ENCODE results near the gene KIF6.

Gene KIF6

DNA sequence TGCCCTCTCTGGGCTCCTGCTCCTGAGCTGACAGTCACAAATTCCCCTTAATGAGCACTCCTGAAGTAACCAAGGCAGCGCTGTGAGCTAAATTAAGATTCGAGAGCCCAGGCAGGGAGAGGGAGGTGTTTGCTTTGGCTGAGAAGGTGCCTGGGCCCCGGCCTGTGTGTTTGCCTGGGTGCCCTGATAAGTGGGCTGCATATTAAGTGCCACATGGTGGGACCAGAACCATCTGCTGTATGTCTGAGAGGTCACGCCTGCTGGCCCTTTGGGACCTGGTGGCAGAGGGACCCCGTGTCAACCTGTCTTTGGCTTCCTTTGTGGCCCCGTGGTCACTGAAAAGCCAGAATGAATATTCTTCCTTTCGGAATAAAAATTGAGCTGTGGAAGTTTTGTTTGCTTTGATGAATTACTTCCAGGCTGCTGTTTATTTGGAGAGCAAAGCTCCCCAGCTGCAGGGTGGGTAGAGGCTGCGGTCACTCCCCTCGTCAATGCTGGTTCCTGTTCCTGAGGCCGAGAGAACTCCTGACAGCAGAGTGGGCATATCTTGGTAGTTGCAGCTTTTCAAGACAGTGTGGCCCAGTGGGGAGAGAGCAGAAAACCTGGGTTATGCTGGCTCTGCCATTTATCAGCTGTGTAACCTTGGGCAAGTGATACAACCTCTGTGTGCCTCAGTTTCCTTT, 385.2 kb downstream of the KIF6 start:
- DNase-seq: no peak

DNA sequence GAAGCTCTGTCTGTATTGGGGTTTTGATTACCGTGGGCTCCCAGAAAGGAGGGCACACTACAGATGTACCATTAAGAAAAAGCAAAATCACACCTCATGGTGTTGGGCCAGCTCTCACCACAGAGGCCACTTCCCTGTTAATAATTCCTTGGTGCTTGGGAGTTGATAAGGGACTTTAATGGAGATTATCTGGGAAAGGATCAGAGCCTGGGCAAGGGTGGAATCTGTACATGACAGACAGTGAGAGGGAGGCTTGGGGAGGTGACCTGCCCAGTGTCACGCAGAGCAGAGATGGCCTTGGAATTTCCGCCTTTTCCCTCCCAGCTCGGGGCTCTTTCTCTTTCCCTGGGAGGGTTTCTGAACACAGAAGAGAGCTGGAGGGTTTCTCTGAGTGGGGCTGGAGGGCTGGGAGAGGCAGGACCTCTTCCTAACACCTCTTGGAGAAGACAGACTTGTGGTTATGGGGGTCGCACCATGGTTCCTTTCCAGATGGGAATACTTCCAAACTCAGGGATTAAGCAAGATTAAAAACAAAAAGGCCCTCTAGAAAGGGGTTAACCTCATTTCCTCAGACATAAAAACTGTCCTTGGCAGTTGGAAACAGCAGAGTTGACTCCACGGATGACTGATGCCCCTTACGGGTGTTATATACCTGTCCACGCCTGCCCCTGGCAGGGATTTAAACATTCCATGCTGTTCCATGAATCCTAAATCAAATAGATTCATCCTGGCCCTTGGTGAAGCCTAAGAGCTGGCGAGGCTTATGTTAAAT, 385.9 kb downstream of the KIF6 start:
- DNase-seq: no peak

DNA sequence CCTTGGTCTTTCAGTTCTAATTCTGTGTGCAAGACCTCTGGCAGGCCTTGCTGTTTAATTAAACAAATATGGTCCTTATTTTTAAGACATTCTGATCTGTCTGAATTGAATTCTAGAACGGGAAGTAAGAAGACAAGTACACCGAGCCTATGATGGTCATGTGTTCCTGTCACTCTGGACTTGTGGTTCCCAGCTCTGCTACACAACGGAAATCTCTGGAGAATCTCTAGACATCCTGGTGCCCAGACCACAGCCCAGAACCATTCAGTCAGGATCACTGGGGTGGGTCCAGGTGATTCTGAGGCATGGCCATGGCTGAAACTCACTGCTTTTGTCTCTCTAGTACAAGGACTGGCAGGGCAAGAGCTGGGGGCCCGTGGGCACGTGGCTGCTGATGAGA, 386.8 kb downstream of the KIF6 start:
- DNase-seq: no peak

DNA sequence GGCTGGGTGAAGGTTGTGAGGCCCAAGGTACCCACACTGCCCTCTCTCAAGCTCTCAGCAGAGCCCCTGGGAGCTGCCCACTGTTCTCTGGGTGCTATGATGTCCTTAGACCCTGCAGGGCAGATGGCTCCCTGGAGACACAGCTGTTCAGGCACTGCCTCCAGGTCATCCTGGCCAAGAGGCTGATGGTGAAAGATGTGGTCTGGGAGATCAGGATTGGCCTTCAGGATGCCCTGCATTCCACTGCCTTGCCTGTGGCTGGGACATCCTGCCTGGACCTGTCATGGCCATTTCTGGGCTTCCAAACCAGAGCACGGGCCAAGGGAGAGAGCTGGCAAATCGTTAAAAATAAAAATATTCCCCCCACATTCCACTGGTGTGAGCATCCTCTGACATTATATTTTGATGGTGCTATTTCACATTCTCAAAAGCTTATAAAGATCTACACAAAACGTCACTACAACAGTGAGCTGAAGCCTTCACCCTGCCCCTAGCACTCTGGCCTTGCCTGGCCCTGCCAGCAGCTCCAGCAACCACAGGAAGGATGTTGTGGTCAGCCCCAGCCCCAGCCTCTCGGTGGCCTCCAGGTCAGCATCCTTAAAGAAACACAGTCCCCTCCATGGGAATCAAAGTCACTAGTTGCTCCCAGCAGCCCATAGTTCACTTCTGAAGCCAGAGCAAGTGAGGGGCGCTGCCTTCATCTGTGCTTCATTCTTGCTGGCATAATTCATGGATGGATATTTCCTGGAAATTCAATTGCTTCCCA, 389.2 kb downstream of the KIF6 start:
- peak in 1 of 2 donors; percentile 30 for DNase-seq

DNA sequence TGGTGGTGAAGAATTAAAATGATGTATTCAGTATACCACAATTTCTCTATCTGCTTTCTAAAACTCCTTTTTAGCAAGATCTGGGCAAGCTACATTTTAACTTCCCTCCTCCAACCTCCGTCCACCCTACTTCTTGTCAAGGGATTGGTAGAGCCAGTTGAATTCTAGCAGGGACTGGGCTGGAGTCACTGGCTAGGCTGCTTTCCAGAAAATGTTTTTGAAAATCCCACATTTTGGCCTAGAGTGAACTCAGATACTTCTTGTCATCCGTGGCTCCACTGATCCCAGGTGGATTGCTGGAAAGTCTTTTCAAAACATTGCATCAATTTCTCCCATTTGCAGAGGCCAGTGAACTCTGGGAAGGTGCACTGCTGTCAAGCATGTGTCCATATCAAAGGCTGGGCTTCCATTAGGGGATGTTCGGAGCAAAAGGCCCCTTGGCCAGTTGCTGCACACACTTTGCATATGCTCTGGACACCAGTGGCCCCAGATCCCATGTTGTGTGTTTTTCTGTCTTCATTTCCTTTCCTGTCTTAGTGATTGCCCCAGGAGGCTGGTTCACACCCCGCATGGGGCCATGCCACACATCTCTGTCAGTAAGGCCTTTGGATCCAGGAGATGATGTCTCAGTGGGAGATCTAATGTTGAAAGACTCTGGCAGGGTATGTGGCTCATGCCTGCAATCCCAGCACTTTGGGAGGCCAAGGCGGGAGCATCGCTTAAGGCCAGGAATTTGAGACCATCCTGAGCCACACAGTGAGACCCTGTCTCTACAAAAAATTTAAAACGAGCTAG, 391.4 kb downstream of the KIF6 start:
- no peak for DNase-seq

DNA sequence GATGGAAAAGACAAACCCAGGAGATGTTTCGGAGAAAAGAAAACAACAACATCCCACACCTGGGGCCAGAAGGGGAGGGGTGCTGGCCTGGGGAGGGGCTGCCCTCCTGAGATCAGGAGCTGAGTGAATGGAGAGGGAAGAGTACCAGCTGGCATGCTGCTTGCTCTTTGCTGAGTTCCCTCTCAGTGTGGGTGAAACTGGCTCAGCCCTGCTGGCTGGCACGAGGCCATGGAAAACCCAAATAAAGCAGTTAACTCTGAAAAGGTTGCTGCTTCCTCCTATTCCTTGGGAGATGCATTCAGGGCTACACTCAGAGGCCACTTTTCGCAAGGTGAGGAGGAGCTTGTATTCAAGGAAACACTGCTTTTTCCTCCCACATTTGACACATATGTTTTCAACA, 394.7 kb downstream of the KIF6 start:
- peak; percentile 29 to 42 for DNase-seq

DNA sequence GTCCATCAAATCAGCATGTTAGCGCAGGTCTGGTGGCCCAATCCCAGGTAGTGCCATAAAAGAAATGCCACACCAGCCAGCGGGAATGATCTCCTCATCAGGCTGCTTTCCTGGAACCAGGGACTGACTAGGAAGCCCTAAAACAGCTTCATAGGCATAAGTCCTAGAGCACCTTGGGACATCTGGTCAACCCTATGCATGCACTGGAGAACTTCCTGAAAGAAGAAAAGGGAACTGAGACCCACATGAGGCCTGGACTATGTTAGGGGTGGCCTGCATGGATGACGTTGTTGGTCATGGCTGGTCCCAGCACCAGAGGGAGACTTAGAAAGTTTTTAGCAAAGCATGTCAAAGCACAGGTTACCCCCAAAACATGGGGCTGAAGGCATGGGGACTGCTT, 395.2 kb downstream of the KIF6 start:
- no peak for DNase-seq

DNA sequence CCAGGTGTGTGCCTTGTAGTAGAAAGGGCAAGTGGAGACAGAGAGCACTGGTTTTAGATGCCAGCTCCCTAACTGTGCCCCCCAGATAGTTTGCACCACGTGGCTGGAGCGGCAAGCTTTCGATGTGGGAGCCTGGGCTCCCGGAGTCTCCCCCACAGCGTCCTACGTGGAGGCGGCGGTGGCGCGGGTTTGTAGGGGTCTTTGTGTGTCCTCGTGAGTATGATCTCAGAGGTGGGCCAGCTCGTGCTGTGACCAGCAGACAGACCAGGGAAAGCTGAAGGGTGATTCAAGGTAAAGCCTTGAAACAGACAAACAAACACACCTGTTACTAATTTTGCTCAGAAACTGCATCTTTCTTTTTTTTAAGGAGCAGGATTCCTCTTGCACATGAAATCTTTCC, 397.1 kb downstream of the KIF6 start:
- no peak for DNase-seq

DNA sequence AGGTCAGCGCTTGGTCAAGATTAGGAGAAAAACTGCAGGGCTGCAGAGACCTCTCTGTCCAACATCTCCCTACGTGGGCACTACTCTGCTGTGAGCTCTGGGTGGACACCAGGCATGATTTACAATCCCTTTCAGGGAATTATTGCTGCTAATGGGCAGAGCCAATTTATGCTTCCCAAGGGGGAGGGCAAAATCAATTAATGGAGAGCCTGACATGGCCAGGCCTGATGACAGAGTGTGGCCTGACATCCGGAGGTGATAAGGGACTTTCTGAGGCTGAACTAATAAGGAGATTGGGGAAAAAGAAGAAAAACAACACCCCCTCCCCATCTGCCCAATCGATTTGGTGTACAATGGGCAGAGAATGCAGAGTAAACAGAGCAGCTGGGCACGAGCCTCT, 397.7 kb downstream of the KIF6 start:
- DNase-seq: no peak

DNA sequence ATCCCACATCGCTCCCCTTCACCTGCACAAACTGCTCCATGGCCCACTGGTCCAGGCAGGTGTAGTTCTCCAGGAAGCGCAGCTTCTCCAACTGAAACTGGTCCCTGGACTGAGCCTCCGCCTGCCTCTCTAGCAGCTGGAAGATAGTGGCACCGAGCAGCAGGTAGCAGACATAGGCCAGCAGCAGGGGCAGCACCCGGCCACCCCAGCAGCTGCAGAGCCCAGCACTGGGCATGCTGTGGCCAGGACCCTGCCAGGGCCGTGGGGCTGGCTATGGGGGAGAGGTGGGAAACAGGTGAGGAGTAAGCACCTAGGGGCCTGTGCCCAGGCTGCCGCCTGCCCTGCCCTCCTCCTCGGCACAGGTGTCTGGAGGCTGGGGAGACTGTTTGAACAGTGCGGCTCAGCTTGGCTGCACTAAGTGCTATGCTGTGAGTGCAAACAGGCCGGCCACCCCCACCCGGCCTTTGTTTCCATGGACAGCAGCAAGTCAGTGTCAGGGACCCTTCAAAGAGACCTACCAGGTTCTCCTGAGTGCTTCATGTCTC, 402.8 kb downstream of the KIF6 start, which contains the start of gene KCNK16:
Gene KCNK16 (minus strand): TSS at position 397 of the 545 bp plus-strand sequence. CDS start 162 bp downstream, at position 235.
- DNase-seq: no peak

DNA sequence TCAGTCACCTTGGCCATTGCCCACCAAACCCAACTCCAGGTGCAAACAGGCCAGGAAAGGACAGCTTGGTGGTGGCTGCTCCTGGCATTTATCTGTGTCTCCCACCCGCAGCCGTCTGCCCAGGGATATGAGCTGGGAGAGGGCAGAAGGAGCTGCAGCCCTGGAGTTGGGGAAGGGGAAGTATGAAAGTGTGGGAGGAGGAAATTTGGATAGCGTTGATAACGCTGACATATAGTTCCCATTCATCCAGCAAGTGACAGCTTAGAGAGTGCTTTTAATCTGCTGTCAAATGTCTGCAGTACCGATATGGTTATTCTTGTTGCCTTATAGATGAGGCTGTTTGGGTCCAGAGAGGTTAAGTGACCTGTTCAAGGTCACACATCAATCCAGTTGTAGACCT, 403.4 kb downstream of the KIF6 start:
- DNase-seq: no peak

DNA sequence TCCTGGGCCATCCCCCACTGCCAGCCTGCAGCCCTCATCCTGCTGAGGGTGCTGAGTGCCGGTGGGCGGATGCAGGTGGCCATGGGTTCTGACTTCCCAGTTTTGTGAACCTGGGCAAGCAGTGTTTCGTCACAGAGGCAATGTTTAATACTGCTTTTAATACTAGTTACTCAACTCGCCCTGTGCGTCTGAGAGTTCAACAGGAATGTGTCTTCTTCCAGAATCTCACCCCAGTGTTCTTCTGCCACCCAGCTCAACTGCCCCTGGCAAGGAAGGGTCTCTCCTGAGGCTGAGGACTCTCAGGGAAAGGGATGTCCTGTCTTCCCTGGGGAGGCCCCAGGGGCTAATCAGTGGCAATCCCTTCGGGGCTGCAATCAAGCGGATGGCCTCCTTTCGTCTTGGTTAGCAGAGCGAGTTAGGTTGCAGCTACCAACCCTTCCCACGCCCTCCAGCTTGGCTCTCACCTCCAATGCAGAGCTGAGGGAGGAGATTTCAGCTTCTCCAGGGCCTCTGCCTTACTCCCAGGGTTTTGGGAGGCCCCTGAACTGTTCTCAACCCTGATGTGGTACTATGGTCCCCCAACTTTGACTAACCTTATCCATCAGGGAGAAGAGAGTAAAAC, 404.7 kb downstream of the KIF6 start:
- DNase-seq: no peak

DNA sequence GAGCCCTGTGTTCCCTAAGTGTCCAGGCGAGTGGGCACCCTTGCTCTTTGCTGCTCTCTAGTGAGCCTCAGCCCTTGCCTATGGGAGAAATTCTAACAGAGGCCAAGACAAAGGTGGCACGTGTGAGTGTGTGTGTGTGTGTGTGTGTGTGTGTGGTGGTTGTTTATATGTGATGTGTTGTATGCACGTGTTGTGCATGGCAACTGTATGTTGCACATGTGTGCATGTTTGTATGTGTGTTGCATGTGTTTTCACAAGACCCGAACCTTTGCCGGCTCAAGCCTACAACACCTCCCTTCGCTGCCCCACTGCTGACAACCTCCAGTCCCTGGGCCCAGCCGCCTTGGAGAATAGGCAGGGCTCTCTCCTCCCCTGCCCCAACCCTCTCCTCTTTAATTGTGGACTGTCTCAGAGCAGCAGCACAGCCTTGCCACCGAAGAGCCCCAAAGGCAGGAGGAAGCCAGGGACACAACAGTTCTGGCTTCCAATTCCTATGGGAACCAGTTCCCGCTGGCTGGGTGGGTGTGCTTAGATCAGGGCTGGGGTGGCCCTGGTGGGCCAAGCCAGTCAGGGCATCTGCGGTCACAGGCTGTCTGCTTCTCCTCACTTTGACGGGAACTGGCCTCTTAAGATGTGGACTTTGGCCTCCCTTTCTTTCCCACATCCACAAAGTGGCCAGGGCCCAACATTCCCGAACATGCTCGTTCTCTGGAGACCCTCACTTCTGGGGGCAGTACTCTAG, 405.4 kb downstream of the KIF6 start:
- DNase-seq: no peak

DNA sequence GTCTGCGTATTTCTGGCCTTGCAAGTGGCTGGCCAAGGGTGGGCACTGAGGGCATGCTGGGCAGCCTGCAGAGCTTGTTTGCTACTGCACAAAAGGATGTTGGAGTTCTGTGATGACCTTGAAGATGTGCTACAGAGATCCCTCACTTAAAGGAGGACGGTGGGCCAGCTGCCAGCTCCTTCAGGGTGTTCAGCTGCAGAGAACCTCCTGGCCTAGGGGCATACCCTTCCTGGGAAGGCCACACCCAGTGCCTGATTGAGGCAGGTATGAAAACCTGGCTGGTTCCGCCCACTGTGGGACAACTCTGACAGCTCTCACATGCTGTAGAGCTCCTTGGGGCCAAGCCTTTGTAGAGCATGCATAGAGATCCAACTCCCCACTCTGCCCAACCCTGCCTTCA, 408.0 kb downstream of the KIF6 start:
- DNase-seq: no peak

DNA sequence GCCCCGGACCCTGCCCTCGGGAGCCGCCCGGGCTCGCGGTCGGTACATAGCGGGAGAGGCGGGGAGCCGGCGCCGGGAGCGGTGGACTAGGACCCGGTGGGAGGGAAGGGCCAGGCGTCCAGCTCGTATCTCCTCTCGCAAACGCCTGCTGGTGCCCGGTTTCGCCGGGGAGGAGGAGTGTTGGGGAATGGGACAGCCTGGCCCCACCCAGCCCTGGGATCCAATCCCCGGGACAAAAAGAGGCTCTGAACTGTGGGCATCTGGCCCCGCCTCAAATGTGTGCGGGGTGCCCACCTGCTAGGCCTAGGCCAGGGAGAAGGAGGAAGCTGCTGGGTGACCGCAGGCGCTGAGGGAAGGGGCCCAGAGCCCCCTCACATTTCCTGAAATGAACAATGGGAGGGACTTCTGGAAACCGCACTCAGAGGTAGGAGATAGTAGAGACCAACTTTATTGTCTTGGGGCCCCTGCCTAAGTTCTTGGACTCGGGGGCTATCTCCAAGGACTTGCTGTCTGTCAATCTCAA, 410.9 kb downstream of the KIF6 start, which contains the start of gene KCNK17:
Gene KCNK17 (minus strand): TSS at position 147 of the 523 bp plus-strand sequence. CDS start 99 bp downstream, at position 48.
- no peak for DNase-seq

DNA sequence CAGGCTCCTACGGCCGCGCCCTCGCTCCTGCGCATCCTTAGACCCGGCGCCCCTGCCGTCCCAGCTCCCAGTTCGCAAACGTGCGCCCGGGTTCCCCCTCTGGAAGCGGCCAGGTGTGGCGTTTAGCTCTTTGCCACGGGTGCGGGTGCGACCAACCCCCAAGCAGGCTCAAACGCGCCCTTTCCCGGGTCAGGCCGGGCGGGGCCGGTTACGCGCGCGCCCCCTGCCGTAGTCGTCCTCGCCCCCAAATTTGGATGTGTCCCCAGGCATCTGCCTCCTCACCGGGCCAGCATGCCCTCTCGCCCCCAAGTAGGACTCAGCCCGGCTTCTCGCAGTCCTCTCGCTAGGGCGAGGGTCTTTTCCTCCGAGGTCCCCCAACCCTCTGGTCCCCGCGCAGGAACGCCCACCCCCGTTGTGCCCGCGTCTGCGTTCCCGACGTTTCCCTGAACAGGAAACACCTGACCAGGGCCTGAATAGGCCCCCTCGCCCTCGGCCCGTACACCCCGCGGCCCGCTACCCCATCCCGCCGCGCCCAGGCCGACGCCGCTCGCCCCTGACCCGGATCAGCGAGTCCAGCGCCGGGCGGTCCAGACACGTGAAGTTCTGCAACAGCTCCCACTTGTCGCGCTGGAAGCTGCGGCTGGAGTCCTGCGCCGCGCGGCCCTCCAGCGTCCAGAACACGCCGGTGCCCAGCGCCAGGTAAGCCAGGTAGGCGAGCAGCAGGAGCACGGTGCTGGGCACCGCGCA, 411.5 kb downstream of the KIF6 start:
- DNase-seq: no peak

DNA sequence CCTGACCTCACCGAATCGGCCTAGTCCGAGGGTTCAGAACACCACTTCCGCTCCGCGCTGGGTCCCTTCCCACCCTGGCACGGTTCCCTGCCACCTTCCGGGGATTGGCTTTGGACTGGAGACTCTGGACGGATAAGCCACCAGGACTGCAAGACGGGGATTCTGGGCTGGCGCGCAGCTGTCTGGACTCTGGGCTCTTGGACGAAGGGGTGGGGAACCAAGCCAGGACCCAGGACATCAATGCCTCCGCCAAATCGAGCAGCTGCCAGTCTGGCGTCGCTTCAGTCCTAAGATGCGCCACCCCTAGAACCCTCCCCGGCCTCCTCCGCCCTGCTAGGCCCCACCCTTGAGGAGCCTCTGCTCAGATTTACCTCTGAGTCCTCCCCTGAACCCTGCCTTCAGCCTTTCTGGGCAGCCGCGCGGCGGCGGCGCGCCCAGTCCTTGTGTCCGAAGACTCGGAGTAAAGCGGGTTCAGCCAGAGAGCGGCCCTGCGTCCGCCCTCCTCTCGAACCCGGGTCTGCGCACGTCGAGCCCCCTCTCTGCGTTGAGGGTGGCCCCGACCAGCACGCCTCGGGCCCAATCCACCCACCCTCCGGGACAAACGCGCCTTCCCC, 412.2 kb downstream of the KIF6 start:
- no peak for DNase-seq

DNA sequence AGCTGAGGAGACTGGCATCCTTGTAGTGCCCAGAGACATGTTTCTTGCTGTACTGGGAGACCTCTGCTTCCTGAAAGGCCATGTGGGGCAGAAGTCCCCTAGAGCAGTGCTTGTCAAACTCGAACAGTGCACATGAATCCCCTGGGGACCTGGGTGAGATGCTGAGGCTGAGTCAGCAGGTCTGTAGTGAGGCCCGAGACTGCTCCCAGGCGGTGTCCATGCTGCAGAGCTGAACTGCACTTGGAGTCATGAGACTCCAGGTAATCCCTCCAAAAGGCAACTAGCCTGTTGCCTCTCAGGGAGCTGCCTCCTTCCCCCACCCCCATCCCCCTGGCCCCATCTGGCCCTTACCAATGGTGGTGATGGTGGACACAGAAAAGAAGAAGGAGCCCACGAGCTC, 414.7 kb downstream of the KIF6 start:
- no peak for DNase-seq

DNA sequence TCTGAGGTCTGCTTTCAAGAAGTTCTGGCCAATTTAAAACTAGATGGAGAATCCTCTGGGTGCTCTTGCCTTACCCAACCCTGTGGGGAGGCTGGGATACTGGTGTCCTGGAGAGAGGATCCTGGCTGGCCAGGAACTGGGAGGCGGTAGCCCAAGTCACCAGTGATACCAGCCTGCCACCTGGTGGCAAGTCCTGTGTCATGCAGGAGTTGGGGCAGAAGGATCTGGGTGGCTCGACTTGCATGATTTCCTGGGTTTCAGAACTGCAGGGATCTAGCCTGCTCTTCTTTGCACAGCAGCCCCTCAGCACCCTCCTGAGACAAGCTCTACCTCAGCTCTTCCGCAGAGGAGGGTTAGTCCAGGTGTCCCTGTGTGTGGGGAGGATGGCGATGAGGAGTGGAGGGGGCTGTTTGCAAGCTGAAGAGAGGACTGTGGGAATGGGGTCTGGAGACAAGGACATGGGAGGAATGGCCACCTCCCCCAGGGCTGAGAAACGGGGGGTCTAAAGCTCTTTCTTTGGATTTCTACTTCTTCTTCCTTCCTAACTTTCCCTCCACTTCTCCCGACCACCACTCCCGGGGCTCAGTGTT, 415.2 kb downstream of the KIF6 start:
- peak; percentile 33 to 61 for DNase-seq
